Measurements from ENCODE around the gene SRC.

SRC gene

GRCh38 chr20:37314617-37315016, 31.3 kb upstream of the SRC start:
- in situ Hi-C loops (cut with MboI; ENCODE audit: low sequenced_read_pairs): no loop called here

GRCh38 chr20:37315021-37315451, 30.9 kb upstream of the SRC start:
- in situ Hi-C loops (cut with MboI; ENCODE audit: low sequenced_read_pairs): no loop called here

DNA sequence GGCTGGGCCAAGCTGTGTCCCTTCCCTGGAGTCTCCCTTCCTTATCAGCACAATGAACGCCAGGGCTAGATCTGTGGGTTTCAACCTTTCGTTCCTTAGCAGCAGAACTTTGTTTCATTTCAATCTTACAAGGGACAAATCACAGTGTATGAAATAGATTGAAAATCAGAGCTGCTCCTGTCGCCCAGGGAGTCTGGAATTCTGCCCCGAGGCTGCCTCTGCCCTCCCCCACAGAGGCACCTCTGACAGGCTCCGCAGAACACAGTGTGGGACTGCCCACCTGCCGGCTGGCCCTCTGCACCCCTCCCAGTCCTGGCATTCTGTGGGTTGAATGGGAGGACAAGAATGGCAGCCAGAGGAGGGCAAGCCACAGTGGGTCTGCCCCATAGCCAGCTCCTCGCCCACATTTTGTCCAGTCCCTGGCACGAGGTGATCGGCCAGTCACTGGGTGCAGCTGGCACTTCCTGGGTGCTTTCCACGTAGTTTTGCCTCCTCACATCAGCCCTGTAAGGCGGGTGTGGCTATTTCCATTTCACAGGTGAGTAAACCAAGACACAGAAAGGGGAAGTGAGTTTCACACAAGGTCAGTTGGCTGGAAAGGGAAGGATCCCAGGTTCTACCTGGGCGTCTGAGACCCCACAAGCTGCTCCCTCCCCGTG, 30.4 kb upstream of the SRC start:
- in situ Hi-C loops (cut with MboI; ENCODE audit: low sequenced_read_pairs): no loop called here

DNA sequence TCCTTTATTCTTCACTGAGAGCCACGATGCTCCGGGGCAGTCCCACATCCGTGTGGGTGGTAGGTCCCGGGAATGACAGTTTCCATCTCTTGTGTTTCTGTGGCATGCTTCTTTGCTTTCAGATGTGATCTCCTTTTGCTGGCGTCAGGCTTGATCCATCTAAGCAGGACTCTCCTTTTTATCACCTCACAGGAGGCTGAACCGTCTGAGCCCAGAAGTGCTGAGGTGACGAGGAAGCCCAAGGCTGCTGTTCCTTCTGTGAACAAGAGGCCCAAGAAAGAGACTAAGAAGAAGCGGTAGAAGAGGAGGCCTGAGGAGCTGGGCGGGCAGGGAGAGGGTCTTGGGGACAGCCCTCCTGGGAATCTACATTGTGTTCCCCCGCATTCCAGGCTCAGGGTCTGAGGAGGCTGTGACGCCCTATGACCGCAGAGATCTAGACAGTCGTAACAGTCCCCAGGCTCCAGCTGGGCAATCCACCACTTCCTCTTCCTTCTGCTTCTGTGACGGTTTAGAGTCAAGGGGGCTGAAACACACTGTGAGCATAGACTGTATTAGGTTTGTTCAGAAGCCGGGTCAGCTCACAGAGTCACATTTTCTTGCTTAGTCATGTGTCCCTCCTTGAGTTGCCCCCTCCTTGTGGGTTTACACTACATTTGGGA, 29.7 kb upstream of the SRC start:
- in situ Hi-C loops (cut with MboI; ENCODE audit: low sequenced_read_pairs): no loop called here

DNA sequence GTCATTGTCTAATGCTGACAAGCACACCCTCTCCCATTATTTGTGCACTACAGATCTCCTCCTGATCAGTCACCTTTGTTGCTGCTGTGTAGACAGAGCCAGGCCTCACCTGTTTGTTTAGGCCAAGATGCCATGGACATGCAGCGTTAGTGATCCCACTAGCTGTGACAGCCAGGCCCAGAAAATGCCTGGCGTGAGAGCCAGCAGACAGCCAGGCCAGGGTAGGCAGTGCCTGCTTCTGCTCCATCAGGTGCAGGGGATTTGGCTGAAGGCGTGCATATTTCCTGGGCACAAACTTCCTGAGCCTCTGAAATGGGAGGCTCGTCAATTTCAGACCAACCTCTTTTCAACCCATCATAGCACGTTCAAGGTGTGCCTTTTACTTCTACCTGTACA, 29.2 kb upstream of the SRC start:
- in situ Hi-C loops (cut with MboI; ENCODE audit: low sequenced_read_pairs): no loop called here

DNA sequence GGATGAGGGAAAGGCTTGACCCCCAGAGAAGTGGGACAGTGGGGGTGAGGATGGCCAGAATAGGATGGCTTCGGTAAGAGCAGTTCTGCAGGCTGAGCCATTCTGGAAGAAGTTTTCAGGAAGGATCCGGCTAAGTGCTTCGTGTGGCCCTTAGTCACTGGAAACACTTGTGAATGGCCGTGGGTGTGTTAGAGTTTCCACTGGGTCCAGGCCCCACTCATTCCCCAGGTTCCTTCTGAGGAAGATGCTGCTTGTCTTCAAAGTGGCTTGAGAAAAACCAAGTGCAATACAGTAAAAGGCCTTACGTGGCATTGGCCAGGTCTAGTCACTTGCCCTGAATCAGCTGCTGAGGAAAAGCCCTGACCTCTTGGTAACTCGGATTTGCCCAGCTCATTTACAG, 28.6 kb upstream of the SRC start:
- in situ Hi-C loops (cut with MboI; ENCODE audit: low sequenced_read_pairs): no loop called here

DNA sequence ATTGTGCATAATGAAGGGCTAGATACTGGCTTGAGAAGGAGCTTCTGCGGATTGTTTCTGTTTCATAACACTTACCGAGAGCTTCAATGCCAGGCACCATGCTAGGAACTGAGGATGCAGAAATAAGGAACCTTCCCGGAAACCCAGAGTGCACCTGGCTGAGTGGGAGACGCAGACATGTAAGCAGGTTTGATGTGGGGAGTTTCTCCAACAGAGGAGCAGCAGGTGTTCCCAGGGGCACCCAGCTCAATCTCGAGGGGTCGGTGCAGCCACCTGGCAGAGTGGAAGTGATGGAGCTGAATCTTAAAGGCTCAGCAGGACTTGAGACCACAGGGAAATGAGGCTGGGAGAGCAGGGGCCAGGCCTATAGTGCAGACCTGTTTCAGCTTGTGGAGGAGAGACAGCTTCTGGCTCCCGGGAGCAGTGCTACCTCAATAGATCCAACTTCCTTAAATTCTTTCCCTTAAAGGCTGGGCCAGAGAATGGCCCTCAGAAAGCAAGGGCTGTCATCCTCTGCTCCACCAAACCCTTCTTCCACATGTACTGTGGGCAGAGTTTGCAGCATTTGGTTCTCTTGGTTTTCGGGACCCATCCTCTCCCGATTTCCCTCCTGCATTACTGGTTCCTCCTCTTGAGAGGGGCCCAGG, 27.8 kb upstream of the SRC start:
- in situ Hi-C loops (cut with MboI; ENCODE audit: low sequenced_read_pairs): no loop called here

DNA sequence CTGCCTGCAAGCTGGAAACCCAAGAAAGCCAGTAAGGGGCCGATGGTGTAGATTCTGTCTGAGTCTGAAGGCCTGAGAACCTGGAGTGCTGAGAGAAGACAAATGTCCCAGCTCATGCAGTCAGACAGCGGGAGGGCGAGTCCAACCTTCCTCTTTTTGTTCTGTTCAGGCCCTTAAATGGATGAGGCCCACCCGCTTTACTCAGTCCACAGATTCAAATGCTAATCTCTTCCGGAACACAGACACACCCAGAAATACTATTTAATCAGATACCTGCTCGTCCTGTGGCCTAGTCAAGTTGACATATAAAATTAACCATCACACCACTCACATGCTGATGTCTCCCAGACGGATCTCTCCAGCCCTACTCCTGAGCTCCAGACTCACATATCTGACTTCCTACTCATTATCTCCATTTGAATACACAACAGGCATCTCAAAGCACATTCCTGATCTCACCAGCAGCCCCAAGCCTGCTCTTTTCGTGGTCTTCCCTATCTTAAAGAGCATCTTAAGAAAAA, 26.7 kb upstream of the SRC start:
- in situ Hi-C loops (cut with MboI; ENCODE audit: low sequenced_read_pairs): no loop called here

DNA sequence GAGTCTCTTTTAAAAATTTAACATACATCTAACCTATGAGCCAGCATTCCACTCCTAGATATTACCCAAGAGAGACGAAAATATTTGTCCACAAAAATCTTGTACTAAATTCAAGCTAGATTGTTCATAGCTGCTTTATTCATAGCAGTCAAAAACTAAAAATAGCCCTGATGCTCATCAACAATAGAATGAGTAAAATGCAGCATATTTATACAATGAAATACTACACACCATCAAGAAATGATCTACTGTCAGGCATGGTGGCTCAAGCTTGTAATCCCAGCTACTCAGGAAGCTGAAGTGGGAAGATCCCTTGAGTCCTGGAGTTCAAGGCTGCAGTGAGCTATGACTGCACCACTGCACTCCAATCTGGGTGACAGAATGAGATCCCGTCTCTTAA, 22.0 kb upstream of the SRC start:
- in situ Hi-C loops (cut with MboI; ENCODE audit: low sequenced_read_pairs): no loop called here

DNA sequence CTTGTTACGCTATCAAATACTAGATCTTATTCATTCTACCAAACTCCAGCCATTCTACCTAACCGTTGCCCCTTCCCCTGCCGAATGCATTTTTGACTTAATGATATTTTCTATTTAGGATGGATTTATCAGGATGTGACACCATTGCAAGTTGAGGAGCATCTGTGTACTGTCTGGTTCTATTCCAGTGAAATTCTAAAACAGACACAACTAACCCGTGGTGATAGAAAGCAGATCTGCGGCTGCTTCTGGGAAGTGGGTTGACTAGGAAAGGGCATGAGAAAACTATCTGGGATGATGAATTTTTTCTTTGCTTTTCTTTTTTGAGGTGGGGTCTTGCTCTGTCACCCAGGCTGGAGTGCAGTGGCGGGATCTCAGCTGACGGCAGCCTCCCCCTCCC, 20.7 kb upstream of the SRC start:
- in situ Hi-C loops (cut with MboI; ENCODE audit: low sequenced_read_pairs): no loop called here

GRCh38 chr20:37326666-37327065, 19.3 kb upstream of the SRC start:
- in situ Hi-C loops (cut with MboI; ENCODE audit: low sequenced_read_pairs): no loop called here

DNA sequence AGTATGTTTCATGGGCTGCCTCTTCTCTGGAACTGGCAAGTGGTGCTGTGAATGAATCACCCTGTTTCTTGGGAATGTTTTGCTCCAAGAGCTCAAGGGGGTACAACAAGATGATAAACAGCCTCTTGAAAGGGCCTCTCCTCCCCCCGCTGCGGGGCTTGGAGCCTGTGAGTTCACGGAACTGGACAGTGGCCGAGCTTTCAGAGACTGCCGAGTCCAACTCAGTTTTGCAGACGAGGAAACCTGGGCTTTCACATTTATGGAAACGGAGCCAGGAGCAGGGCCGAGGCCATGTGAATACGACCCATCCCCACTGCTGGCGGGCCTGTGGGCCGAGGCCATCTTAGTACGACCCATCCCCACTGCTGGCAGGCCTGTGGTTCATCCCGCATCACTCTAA, 18.2 kb upstream of the SRC start:
- in situ Hi-C loops (cut with MboI; ENCODE audit: low sequenced_read_pairs): no loop called here

DNA sequence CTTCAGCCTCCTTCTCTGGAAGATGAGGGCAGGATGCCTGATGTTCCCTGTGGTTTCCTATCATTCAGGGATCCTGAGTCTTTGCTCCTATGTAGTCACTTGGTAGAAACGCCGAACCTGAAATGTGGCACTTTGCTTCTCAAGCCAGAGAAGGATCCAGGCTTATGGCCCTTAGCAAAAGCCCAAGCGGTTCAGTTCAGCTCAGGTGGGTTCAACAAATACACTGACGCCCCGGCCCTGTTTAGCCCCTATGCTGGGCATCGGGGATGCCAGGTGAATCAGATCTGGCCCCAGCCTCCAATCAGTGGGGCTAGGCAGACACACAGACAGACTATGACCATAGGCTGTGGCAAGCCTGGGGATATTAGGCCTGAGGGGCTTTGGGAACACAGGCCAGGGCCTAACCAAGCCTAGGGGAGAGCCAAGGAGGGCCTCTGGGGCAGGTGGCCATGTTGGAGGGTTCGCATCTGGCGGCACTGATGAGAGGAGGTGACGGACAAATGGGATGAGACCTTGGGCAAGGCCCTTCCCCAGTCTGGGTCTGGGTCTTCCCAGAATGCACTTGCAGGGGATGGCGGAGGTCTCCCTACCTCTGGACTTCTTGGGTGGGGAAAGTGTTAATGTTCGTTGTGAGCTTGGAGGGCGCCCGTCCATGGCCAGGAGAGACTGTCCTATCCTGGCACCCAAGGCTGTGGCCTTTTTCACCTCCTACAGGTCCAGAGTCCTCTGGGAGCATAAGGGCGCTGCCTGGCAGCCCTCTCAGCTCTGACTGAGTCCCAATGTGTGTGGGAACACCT, 17.6 kb upstream of the SRC start:
- in situ Hi-C loops (cut with MboI; ENCODE audit: low sequenced_read_pairs): no loop called here

GRCh38 chr20:37329481-37330165, 16.3 kb upstream of the SRC start:
- in situ Hi-C loops (cut with MboI; ENCODE audit: low sequenced_read_pairs): no loop called here

DNA sequence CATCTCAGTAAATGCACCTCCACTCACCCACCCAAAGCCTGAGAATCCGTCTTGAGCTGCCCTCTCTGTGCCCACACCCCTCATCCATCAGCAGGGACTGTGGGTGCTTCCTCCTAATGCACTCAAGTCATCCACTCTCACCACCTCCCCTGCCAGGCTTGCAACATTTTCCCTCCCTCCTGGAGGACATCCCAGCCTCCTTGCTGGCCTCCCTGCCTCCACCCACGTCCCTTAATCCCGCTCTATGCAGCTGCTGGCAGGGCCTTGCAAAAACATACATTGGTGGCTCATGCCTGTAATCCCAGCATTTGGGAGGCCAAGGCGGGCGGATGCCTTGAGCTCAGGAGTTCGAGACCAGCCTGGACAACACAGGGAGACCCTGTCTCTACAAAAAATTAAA, 15.6 kb upstream of the SRC start:
- in situ Hi-C loops (cut with MboI; ENCODE audit: low sequenced_read_pairs): no loop called here

GRCh38 chr20:37331060-37331857, 14.7 kb upstream of the SRC start:
- in situ Hi-C loops (cut with MboI; ENCODE audit: low sequenced_read_pairs): no loop called here

DNA sequence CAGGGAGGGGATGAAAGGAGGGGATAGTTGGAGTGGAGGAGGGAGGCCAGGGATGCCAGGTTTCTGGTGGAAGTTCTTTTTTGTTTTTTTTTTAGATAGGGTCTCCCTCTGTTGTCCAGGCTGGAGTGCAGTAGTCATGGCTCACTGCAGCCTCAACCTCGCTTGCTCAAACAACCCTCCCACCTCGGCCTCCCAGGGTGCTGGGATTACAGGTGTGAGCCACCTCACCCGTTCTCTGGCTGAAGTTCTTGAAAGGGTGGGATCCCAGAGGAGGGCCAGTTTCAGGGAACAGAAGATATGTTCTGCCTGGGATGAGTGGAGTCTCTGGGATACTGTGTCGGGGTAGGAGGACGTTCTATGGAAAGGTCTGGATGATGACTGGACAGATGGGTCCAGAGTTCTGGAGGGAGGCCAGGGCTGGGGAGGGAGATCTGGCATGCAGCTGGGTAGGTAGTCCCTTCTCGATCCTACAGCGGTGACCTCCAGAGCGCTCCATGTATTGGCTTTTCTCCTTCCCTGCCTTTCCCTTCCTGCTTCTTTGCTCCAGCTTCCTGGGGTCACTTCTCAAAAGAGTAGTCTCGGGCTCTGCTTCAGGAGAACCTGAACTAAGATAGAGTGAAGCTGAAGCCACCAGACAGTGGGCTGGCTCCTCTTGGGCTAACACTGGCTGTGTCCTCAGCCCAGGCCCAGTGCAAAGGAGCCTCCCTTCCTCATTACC, 12.7 kb upstream of the SRC start:
- in situ Hi-C loops (cut with MboI; ENCODE audit: low sequenced_read_pairs): no loop called here

DNA sequence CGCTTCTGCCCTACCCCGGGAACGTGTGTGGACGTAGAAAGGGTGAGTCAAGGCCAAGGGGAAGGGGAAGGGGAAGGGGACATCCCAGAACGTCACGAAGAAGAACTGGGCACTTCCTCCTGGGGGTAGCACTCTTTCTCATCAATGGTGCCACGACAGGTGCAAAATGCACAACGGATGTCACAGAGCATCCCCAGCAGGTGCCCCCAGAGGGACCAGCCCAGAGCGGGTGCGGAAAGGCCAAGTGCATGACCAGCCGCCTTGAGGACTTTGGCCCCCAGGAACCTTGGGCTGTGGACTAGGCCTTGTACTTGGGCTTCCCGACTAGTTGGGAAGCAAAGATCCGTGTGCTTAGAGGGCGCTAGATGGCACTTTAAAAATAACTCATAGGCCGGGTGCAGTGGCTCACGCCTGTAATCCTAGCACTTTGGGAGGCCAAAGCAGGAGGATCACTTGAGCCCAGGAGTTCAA, 12.1 kb upstream of the SRC start:
- in situ Hi-C loops (cut with MboI; ENCODE audit: low sequenced_read_pairs): no loop called here

DNA sequence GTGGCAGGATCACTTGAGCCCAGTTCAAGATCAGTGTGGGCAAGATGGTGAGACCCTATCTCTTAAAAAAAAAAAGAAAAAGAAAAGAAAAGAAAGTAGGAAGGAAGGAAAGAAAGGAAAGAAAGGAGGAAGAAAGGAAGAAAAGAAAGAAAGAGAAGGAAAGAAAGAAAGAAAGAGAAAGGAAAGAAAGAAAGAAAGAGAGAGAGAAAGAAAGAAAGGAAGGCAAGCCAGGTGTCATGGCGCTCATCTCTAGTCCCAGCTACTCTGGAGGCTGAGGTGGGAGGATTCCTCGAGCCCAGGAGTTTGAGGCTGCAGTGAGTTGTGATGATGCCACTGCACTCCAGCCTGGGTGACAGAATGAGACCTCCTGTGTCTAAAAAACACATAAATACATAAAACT, 11.5 kb upstream of the SRC start:
- in situ Hi-C loops (cut with MboI; ENCODE audit: low sequenced_read_pairs): no loop called here

Measured in HL-60/S4 treated with retinoic acid at 250 ng/mL for 4 days and 3 days (cell line).